Esophagus squamous epithelium (tissue), 5 donors: ENCODE results near the gene NCAPD2. TPM values are rescaled to one million over a fixed set of nuclear protein-coding genes. Genes with fewer than 3 reads are reported as not detected.

Experiments
- DNase-seq: peaks from one replicate; lab custom pipeline; 2025; lab: John Stamatoyannopoulos, UW
- H3K27ac ChIP-seq, 4 donors: fragments of 200-600 bp; sonication (generic); one replicate each; pipeline ENCODE4 v1.5.1; 2016 to 2019; ENCODE audit warnings: mild to moderate bottlenecking in 1 of 4
- H3K27me3 ChIP-seq, 4 donors: fragments of 200-600 bp; sonication (generic); 1 replicate in 3 of 4; 2 replicates in 1 of 4; pipeline versions ENCODE4 v1.5.1 to v1.6.0; 2017 to 2021; ENCODE audit warnings: antibody characterized with exemption in 1 of 4
- H3K36me3 ChIP-seq, 3 donors: fragments of 200-600 bp; sonication (generic); one replicate each; pipeline ENCODE4 v1.5.1; 2016 to 2019
- H3K4me1 ChIP-seq, 3 donors: fragments of 200-600 bp; sonication (generic); one replicate each; pipeline ENCODE4 v1.5.1; 2017 to 2019
- H3K4me3 ChIP-seq, 4 donors: fragments of 200-600 bp; sonication (generic); 1 replicate in 3 of 4; 2 replicates in 1 of 4; pipeline ENCODE4 v1.5.1; 2016 to 2019; ENCODE audit warnings: mild to moderate bottlenecking in 2 of 4, moderate library complexity in 1 of 4
- H3K9me3 ChIP-seq, 3 donors: fragments of 200-600 bp; sonication (generic); one replicate each; pipeline ENCODE4 v1.5.1; 2016 to 2019
- CTCF ChIP-seq, 6 experiments: fragments of 450-650 bp in 4 of 6; fragments of 200-600 bp in 2 of 6; sonication (generic) in 2 of 6; IDR thresholded peaks; one replicate each; pipeline ENCODE4 v1.5.1; 2016 to 2019; ENCODE audit warnings: antibody characterized with exemption in 6 of 6, mild to moderate bottlenecking in 4 of 6, moderate library complexity in 4 of 6
- POLR2A ChIP-seq, 4 donors: fragments of 450-650 bp; IDR thresholded peaks; one replicate each; pipeline ENCODE4 v1.6.1; 2017; ENCODE audit warnings: antibody characterized with exemption in 4 of 4, mild to moderate bottlenecking in 4 of 4, moderate library complexity in 3 of 4
- WGBS, 2 donors: methylation state at CpG; one replicate each; pipeline ENCODE4 v1.1.5; 2018; 5-methylcytosine and 5-hydroxymethylcytosine counted together
- intact Hi-C: fragments of 100-400 bp; cut with DNase I; formaldehyde crosslinking; loops from one replicate; pipeline ENCODE4 v1.15.0; 2022
- total RNA-seq, 4 donors: library from RNA; depleted of rRNA; stranded (reverse); fragments of >200 nt; gene quantifications; one replicate each; pipeline ENCODE4 v1.1.0, GENCODE V29; 2016
- donor health status: DM: yes; HTN: yes; CAD: no.

NCAPD2 gene
- total RNA-seq, 4 donors from 2014 or later: 25.6 to 73.2 (median 55.9) TPM

GRCh38 chr12:6563448-6564050, 69.6 kb downstream of the NCAPD2 start:
- Histone ChIP-seq H3K27me3 (no peaks in the 10 kb centered on the region), H3K9me3 (no peaks in the 10 kb centered on the region), H3K27ac (no peak overlapping the region), H3K4me1 (peaks cover 7 to 14% (median 12%) of the 10 kb centered on the region in 3 donors), H3K36me3 (peaks cover 37 to 82% (median 53%) of the 10 kb centered on the region in 3 donors), H3K4me3 (no peak overlapping the region)
- TF ChIP-seq CTCF (IDR thresholded peaks at IDR 0.05): peak; percentile 19 to 74 (median 56)
- no peak for TF ChIP-seq POLR2A (IDR thresholded peaks at IDR 0.05)
- 72 to 73% methylated on average over 8 of the region's 8 CpGs for WGBS, 2 donors
- intact Hi-C loops: no loop called here
- no peak for DNase-seq

GRCh38 chr12:6567112-6567670, 73.3 kb downstream of the NCAPD2 start:
- Histone ChIP-seq H3K4me1 (peaks cover 12 to 27% (median 19%) of the 10 kb centered on the region in 3 donors), H3K4me3 (peak overlapping the region; percentile 46 to 83 (median 76)), H3K9me3 (no peaks in the 10 kb centered on the region), H3K27ac (peak overlapping the region; percentile 81 to 95 (median 91)), H3K27me3 (no peaks in the 10 kb centered on the region), H3K36me3 (peaks cover 29 to 78% (median 36%) of the 10 kb centered on the region in 3 donors)
- WGBS, 2 donors: 37 to 39% methylated on average over 8 of the region's 8 CpGs
- TF ChIP-seq POLR2A (IDR thresholded peaks at IDR 0.05): no peak
- TF ChIP-seq CTCF (IDR thresholded peaks at IDR 0.05): no peak
- intact Hi-C loops: no loop called here
- DNase-seq: no peak

GRCh38 chr12:6569312-6569711, 75.4 kb downstream of the NCAPD2 start:
- peaks cover 34 to 78% (median 37%) of the 10 kb centered on the region in 3 donors for H3K36me3 ChIP-seq
- 60 to 84% methylated on average over 4 to 8 of the region's 12 CpGs for WGBS, 2 donors
- no peak overlapping the region for H3K4me3 ChIP-seq
- H3K9me3 ChIP-seq: no peaks in the 10 kb centered on the region
- DNase-seq: no peak
- peaks cover 12 to 27% (median 19%) of the 10 kb centered on the region in 3 donors for H3K4me1 ChIP-seq
- intact Hi-C loops: no loop called here
- TF ChIP-seq POLR2A (IDR thresholded peaks at IDR 0.05) (no peak), CTCF (IDR thresholded peaks at IDR 0.05) (no peak)
- H3K27ac ChIP-seq: peak overlapping the region; percentile 0 to 95 (median 86)
- H3K27me3 ChIP-seq: no peaks in the 10 kb centered on the region

- 71 to 81% methylated on average over 2 to 7 of the region's 7 CpGs for WGBS, 2 donors
- peaks cover 12 to 27% (median 19%) of the 10 kb centered on the region in 3 donors for H3K4me1 ChIP-seq
- H3K36me3 ChIP-seq: peaks cover 30 to 78% (median 39%) of the 10 kb centered on the region in 3 donors
- intact Hi-C loops: no loop called here
- H3K4me3 ChIP-seq: no peak overlapping the region
- DNase-seq: no peak
- H3K27ac ChIP-seq: peak overlapping the region in 1 of 4 donors; percentile 0
- no peaks in the 10 kb centered on the region for H3K27me3 ChIP-seq
- TF ChIP-seq POLR2A (IDR thresholded peaks at IDR 0.05) (no peak), CTCF (IDR thresholded peaks at IDR 0.05) (no peak)
- no peaks in the 10 kb centered on the region for H3K9me3 ChIP-seq
These were observed 75.9 kb downstream of the NCAPD2 start for GRCh38 chr12:6569786-6570185.

- no peak overlapping the region for H3K4me3 ChIP-seq
- H3K36me3 ChIP-seq: peaks cover 32 to 78% (median 39%) of the 10 kb centered on the region in 3 donors
- no peaks in the 10 kb centered on the region for H3K27me3 ChIP-seq
- H3K4me1 ChIP-seq: peaks cover 12 to 27% (median 19%) of the 10 kb centered on the region in 3 donors
- no peaks in the 10 kb centered on the region for H3K9me3 ChIP-seq
- no peak overlapping the region for H3K27ac ChIP-seq
- 35 to 71% methylated on average over 3 to 6 of the region's 7 CpGs for WGBS, 2 donors
- intact Hi-C loops: no loop called here
- no peak for DNase-seq
- TF ChIP-seq CTCF (IDR thresholded peaks at IDR 0.05): peak in 3 of 6 experiments; percentile 34 to 37 (median 34)
- TF ChIP-seq POLR2A (IDR thresholded peaks at IDR 0.05): no peak
These were observed 76.5 kb downstream of the NCAPD2 start for GRCh38 chr12:6570264-6570887.
